ENCODE measurements around the gene AXDND1.
"Not testable (repeated sequence)": the region's sequence is repeated elsewhere in the genome, so short reads cannot be mapped to it uniquely, and the experiment has no call there.

AXDND1 gene

GRCh38 chr1:179447489-179447888, 81.7 kb downstream of the AXDND1 start:
- Histone ChIP-seq H3K4me1 (ENCODE audit: low read length) (no peaks in the 10 kb centered on the region), H3K27me3 (replicated peaks; ENCODE audit: insufficient read depth, low read length) (no peaks in the 10 kb centered on the region), H3F3A (ENCODE audit: insufficient read depth, low read length) (no peaks in the 10 kb centered on the region), H3K9ac (ENCODE audit: low read length) (no peak overlapping the region), H3K36me3 (replicated peaks; ENCODE audit: insufficient read depth, low read length) (no peaks in the 10 kb centered on the region), H3K9me3 (replicated peaks; ENCODE audit: insufficient read depth, low read length) (no peaks in the 10 kb centered on the region), H4K20me1 (ENCODE audit: insufficient read depth, low read length) (no peaks in the 10 kb centered on the region), H3K4me2 (ENCODE audit: low read depth, low read length) (no peak overlapping the region), H3K4me3 (ENCODE audit: low read length) (no peak overlapping the region), H3K27ac (ENCODE audit: low read length) (no peak overlapping the region), H3K79me2 (ENCODE audit: low read length) (no peaks in the 10 kb centered on the region), H2AFZ (ENCODE audit: low read length) (no peak overlapping the region), H3K9me2 (replicated peaks; ENCODE audit: insufficient read depth, low read length) (no peaks in the 10 kb centered on the region)
- peak; percentile 18 for DNase-seq
- TF ChIP-seq EZH2 (optimal IDR thresholded peaks at IDR 0.05; ENCODE audit: low read depth, low read length) (no peak), EZH2phosphoT487 (IDR thresholded peaks at IDR 0.05; ENCODE audit: low read length) (no peak)
- TF ChIP-seq, protein P1, sequence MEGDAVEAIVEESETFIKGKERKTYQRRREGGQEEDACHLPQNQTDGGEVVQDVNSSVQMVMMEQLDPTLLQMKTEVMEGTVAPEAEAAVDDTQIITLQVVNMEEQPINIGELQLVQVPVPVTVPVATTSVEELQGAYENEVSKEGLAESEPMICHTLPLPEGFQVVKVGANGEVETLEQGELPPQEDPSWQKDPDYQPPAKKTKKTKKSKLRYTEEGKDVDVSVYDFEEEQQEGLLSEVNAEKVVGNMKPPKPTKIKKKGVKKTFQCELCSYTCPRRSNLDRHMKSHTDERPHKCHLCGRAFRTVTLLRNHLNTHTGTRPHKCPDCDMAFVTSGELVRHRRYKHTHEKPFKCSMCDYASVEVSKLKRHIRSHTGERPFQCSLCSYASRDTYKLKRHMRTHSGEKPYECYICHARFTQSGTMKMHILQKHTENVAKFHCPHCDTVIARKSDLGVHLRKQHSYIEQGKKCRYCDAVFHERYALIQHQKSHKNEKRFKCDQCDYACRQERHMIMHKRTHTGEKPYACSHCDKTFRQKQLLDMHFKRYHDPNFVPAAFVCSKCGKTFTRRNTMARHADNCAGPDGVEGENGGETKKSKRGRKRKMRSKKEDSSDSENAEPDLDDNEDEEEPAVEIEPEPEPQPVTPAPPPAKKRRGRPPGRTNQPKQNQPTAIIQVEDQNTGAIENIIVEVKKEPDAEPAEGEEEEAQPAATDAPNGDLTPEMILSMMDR (IDR thresholded peaks at IDR 0.05; ENCODE audit: low read length) = peak; percentile 43

DNA sequence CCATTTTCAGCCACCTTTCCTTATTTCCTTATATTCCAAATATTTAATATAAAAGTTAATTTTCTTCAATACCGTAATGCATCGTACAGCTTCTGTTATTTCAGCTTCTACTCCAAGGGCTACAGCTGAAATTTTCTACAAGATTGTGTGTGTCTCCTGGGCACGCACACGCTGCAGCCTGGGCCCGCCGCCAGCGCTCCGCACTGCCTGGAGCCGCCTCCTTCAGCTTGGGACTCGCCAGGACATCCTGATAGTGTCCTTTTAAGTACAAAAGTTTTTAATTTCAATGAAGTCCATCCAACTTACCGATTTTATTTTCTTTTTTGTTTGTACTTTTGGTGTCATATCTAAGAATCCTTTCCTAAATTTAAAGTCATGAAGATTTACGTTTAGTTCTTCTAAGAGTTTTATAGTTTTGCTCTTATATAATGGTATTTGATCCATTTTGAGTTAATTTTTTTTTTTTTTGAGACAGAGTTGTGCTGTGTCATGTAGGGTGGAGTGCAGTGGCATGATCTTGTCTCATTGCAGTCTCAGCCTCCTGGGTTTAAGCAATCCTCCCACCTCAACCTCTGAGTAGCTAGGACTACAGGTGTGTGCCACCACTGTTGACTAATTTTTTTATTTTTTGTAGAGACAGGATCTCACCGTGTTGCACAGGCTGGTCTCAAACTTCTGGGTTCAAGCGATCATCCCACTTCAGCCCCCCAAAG, 82.8 kb downstream of the AXDND1 start:
- Histone ChIP-seq H4K20me1 (ENCODE audit: insufficient read depth, low read length) (no peaks in the 10 kb centered on the region), H3K4me2 (ENCODE audit: low read depth, low read length) (no peak overlapping the region)
- DNase-seq = no peak

GRCh38 chr1:179459606-179460206, 93.9 kb downstream of the AXDND1 start:
- not testable (repeated sequence) for H3K4me2 ChIP-seq (ENCODE audit: low read depth, low read length); H3F3A ChIP-seq (ENCODE audit: insufficient read depth, low read length); DNase-seq; H3K9me3 ChIP-seq (replicated peaks; ENCODE audit: insufficient read depth, low read length); H3K79me2 ChIP-seq (ENCODE audit: low read length); H3K9ac ChIP-seq (ENCODE audit: low read length); H3K4me3 ChIP-seq (ENCODE audit: low read length); H3K36me3 ChIP-seq (replicated peaks; ENCODE audit: insufficient read depth, low read length); H3K4me1 ChIP-seq (ENCODE audit: low read length); H3K9me2 ChIP-seq (replicated peaks; ENCODE audit: insufficient read depth, low read length); H3K27ac ChIP-seq (ENCODE audit: low read length); H4K20me1 ChIP-seq (ENCODE audit: insufficient read depth, low read length); H3K27me3 ChIP-seq (replicated peaks; ENCODE audit: insufficient read depth, low read length); H2AFZ ChIP-seq (ENCODE audit: low read length)

More for the DNA sequence above, 82.8 kb downstream of the AXDND1 start:
- Histone ChIP-seq H3K27ac (ENCODE audit: low read length) (no peak overlapping the region), H3K4me3 (ENCODE audit: low read length) (no peak overlapping the region), H3K4me1 (ENCODE audit: low read length) (no peaks in the 10 kb centered on the region), H3K79me2 (ENCODE audit: low read length) (no peaks in the 10 kb centered on the region), H3K9me2 (replicated peaks; ENCODE audit: insufficient read depth, low read length) (no peaks in the 10 kb centered on the region), H3K36me3 (replicated peaks; ENCODE audit: insufficient read depth, low read length) (no peaks in the 10 kb centered on the region), H3K9ac (ENCODE audit: low read length) (no peak overlapping the region), H2AFZ (ENCODE audit: low read length) (no peak overlapping the region), H3F3A (ENCODE audit: insufficient read depth, low read length) (no peaks in the 10 kb centered on the region), H3K9me3 (replicated peaks; ENCODE audit: insufficient read depth, low read length) (no peaks in the 10 kb centered on the region), H3K27me3 (replicated peaks; ENCODE audit: insufficient read depth, low read length) (no peaks in the 10 kb centered on the region)
- TF ChIP-seq EZH2phosphoT487 (IDR thresholded peaks at IDR 0.05; ENCODE audit: low read length) = no peak
- TF ChIP-seq, protein P1 (IDR thresholded peaks at IDR 0.05; ENCODE audit: low read length) = no peak

DNA sequence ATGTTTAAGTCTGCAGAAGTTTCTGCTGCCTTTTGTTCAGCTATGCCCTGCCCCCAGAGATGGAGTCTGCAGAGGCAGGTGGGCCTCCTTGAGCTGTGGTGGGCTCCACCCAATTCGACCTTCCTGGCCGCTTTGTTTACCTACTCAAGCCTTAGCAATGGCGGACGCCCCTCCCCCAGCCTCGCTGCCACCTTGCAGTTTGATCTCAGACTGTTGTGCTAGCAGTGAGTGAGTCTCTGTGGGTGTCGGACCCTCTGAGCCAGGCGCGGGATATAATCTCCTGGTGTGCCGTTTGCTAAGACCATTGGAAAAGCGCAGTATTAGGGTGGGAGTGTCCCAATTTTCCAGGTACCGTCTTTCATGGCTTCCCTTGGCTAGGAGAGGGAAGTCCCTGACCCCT, 99.9 kb downstream of the AXDND1 start:
- not testable (repeated sequence) for H4K20me1 ChIP-seq (ENCODE audit: insufficient read depth, low read length); H3K4me1 ChIP-seq (ENCODE audit: low read length); H3F3A ChIP-seq (ENCODE audit: insufficient read depth, low read length); H3K27me3 ChIP-seq (replicated peaks; ENCODE audit: insufficient read depth, low read length); H3K9me2 ChIP-seq (replicated peaks; ENCODE audit: insufficient read depth, low read length); H3K79me2 ChIP-seq (ENCODE audit: low read length); H3K36me3 ChIP-seq (replicated peaks; ENCODE audit: insufficient read depth, low read length); DNase-seq; H3K4me3 ChIP-seq (ENCODE audit: low read length); H2AFZ ChIP-seq (ENCODE audit: low read length); H3K9me3 ChIP-seq (replicated peaks; ENCODE audit: insufficient read depth, low read length); H3K27ac ChIP-seq (ENCODE audit: low read length); H3K9ac ChIP-seq (ENCODE audit: low read length); H3K4me2 ChIP-seq (ENCODE audit: low read depth, low read length)

Measured in MM.1S (cell line).